Measurements from ENCODE around the gene POLK.

Gene POLK

GRCh38 chr5:75612226-75612569 lies 100.5 kb downstream of the POLK start:
- H3K27me3 ChIP-seq (ENCODE audit: control insufficient read depth, insufficient read depth, low read length), result no peaks in the 10 kb centered on the region
- no peak overlapping the region for H3K9ac ChIP-seq (ENCODE audit: low read depth, low read length)
- no peaks in the 10 kb centered on the region for H3K9me3 ChIP-seq (ENCODE audit: control insufficient read depth, insufficient read depth, low read length)
- peak overlapping the region; percentile 59 for H3K4me3 ChIP-seq (ENCODE audit: low read depth, low read length)
- H3K4me1 ChIP-seq (ENCODE audit: control insufficient read depth, insufficient read depth, low read length), result peaks cover 9% of the 10 kb centered on the region
- H3K36me3 ChIP-seq (ENCODE audit: control insufficient read depth, insufficient read depth, low read length), result no peaks in the 10 kb centered on the region

- Histone ChIP-seq H3K27me3 (ENCODE audit: control insufficient read depth, insufficient read depth, low read length) (no peaks in the 10 kb centered on the region), H3K36me3 (ENCODE audit: control insufficient read depth, insufficient read depth, low read length) (no peaks in the 10 kb centered on the region), H3K9ac (ENCODE audit: low read depth, low read length) (no peak overlapping the region), H3K4me3 (ENCODE audit: low read depth, low read length) (no peak overlapping the region), H3K9me3 (ENCODE audit: control insufficient read depth, insufficient read depth, low read length) (no peaks in the 10 kb centered on the region), H3K4me1 (ENCODE audit: control insufficient read depth, insufficient read depth, low read length) (peaks cover 9% of the 10 kb centered on the region)
Measured at GRCh38 chr5:75612901-75613300, 101.2 kb downstream of the POLK start.

- Histone ChIP-seq H3K9ac (ENCODE audit: low read depth, low read length) (no peak overlapping the region), H3K4me3 (ENCODE audit: low read depth, low read length) (no peak overlapping the region), H3K4me1 (ENCODE audit: control insufficient read depth, insufficient read depth, low read length) (peaks cover 9% of the 10 kb centered on the region), H3K36me3 (ENCODE audit: control insufficient read depth, insufficient read depth, low read length) (no peaks in the 10 kb centered on the region), H3K27me3 (ENCODE audit: control insufficient read depth, insufficient read depth, low read length) (no peaks in the 10 kb centered on the region), H3K9me3 (ENCODE audit: control insufficient read depth, insufficient read depth, low read length) (no peaks in the 10 kb centered on the region)
Measured at GRCh38 chr5:75614176-75614575, 102.5 kb downstream of the POLK start.

- Histone ChIP-seq H3K4me3 (ENCODE audit: low read depth, low read length) (no peak overlapping the region), H3K4me1 (ENCODE audit: control insufficient read depth, insufficient read depth, low read length) (peaks cover 3% of the 10 kb centered on the region), H3K9ac (ENCODE audit: low read depth, low read length) (no peak overlapping the region), H3K9me3 (ENCODE audit: control insufficient read depth, insufficient read depth, low read length) (no peaks in the 10 kb centered on the region), H3K27me3 (ENCODE audit: control insufficient read depth, insufficient read depth, low read length) (no peaks in the 10 kb centered on the region), H3K36me3 (ENCODE audit: control insufficient read depth, insufficient read depth, low read length) (no peaks in the 10 kb centered on the region)
Measured at GRCh38 chr5:75616371-75616881, 104.7 kb downstream of the POLK start.

GRCh38 chr5:75616971-75617621 lies 105.4 kb downstream of the POLK start:
- Histone ChIP-seq H3K9me3 (ENCODE audit: control insufficient read depth, insufficient read depth, low read length) (no peaks in the 10 kb centered on the region), H3K9ac (ENCODE audit: low read depth, low read length) (no peak overlapping the region), H3K36me3 (ENCODE audit: control insufficient read depth, insufficient read depth, low read length) (no peaks in the 10 kb centered on the region), H3K27me3 (ENCODE audit: control insufficient read depth, insufficient read depth, low read length) (no peaks in the 10 kb centered on the region), H3K4me3 (ENCODE audit: low read depth, low read length) (no peak overlapping the region), H3K4me1 (ENCODE audit: control insufficient read depth, insufficient read depth, low read length) (peaks cover 3% of the 10 kb centered on the region)

GRCh38 chr5:75617736-75618352 lies 106.2 kb downstream of the POLK start:
- Histone ChIP-seq H3K4me3 (ENCODE audit: low read depth, low read length) (no peak overlapping the region), H3K27me3 (ENCODE audit: control insufficient read depth, insufficient read depth, low read length) (no peaks in the 10 kb centered on the region), H3K4me1 (ENCODE audit: control insufficient read depth, insufficient read depth, low read length) (peaks cover 3% of the 10 kb centered on the region), H3K9me3 (ENCODE audit: control insufficient read depth, insufficient read depth, low read length) (no peaks in the 10 kb centered on the region), H3K9ac (ENCODE audit: low read depth, low read length) (no peak overlapping the region), H3K36me3 (ENCODE audit: control insufficient read depth, insufficient read depth, low read length) (no peaks in the 10 kb centered on the region)

GRCh38 chr5:75620184-75620959 lies 108.7 kb downstream of the POLK start:
- H3K27me3 ChIP-seq (ENCODE audit: control insufficient read depth, insufficient read depth, low read length), result no peaks in the 10 kb centered on the region
- no peak overlapping the region for H3K4me3 ChIP-seq (ENCODE audit: low read depth, low read length)
- H3K36me3 ChIP-seq (ENCODE audit: control insufficient read depth, insufficient read depth, low read length), result no peaks in the 10 kb centered on the region
- H3K9me3 ChIP-seq (ENCODE audit: control insufficient read depth, insufficient read depth, low read length), result no peaks in the 10 kb centered on the region
- H3K4me1 ChIP-seq (ENCODE audit: control insufficient read depth, insufficient read depth, low read length), result peaks cover 3% of the 10 kb centered on the region
- no peak overlapping the region for H3K9ac ChIP-seq (ENCODE audit: low read depth, low read length)

- H3K4me1 ChIP-seq (ENCODE audit: control insufficient read depth, insufficient read depth, low read length), result peaks cover 3% of the 10 kb centered on the region
- H3K9ac ChIP-seq (ENCODE audit: low read depth, low read length), result no peak overlapping the region
- no peaks in the 10 kb centered on the region for H3K36me3 ChIP-seq (ENCODE audit: control insufficient read depth, insufficient read depth, low read length)
- no peak overlapping the region for H3K4me3 ChIP-seq (ENCODE audit: low read depth, low read length)
- H3K9me3 ChIP-seq (ENCODE audit: control insufficient read depth, insufficient read depth, low read length), result no peaks in the 10 kb centered on the region
- H3K27me3 ChIP-seq (ENCODE audit: control insufficient read depth, insufficient read depth, low read length), result no peaks in the 10 kb centered on the region
Measured at GRCh38 chr5:75622564-75622963, 110.9 kb downstream of the POLK start.

- H3K27me3 ChIP-seq (ENCODE audit: control insufficient read depth, insufficient read depth, low read length), result no peaks in the 10 kb centered on the region
- peaks cover 3% of the 10 kb centered on the region for H3K4me1 ChIP-seq (ENCODE audit: control insufficient read depth, insufficient read depth, low read length)
- H3K9ac ChIP-seq (ENCODE audit: low read depth, low read length), result no peak overlapping the region
Measured at GRCh38 chr5:75623846-75624245, 112.2 kb downstream of the POLK start.

GRCh38 chr5:75626959-75627358 lies 115.3 kb downstream of the POLK start:
- no peaks in the 10 kb centered on the region for H3K36me3 ChIP-seq (ENCODE audit: control insufficient read depth, insufficient read depth, low read length)
- no peak overlapping the region for H3K4me3 ChIP-seq (ENCODE audit: low read depth, low read length)
- H3K27me3 ChIP-seq (ENCODE audit: control insufficient read depth, insufficient read depth, low read length), result no peaks in the 10 kb centered on the region
- no peaks in the 10 kb centered on the region for H3K9me3 ChIP-seq (ENCODE audit: control insufficient read depth, insufficient read depth, low read length)
- H3K4me1 ChIP-seq (ENCODE audit: control insufficient read depth, insufficient read depth, low read length), result no peaks in the 10 kb centered on the region
- H3K9ac ChIP-seq (ENCODE audit: low read depth, low read length), result no peak overlapping the region

More at GRCh38 chr5:75623846-75624245, 112.2 kb downstream of the POLK start:
- no peaks in the 10 kb centered on the region for H3K9me3 ChIP-seq (ENCODE audit: control insufficient read depth, insufficient read depth, low read length)
- no peaks in the 10 kb centered on the region for H3K36me3 ChIP-seq (ENCODE audit: control insufficient read depth, insufficient read depth, low read length)
- H3K4me3 ChIP-seq (ENCODE audit: low read depth, low read length), result no peak overlapping the region

GRCh38 chr5:75627801-75628200 lies 116.1 kb downstream of the POLK start:
- H3K4me1 ChIP-seq (ENCODE audit: control insufficient read depth, insufficient read depth, low read length), result no peaks in the 10 kb centered on the region
- no peaks in the 10 kb centered on the region for H3K9me3 ChIP-seq (ENCODE audit: control insufficient read depth, insufficient read depth, low read length)
- H3K27me3 ChIP-seq (ENCODE audit: control insufficient read depth, insufficient read depth, low read length), result no peaks in the 10 kb centered on the region
- no peaks in the 10 kb centered on the region for H3K36me3 ChIP-seq (ENCODE audit: control insufficient read depth, insufficient read depth, low read length)
- no peak overlapping the region for H3K9ac ChIP-seq (ENCODE audit: low read depth, low read length)
- no peak overlapping the region for H3K4me3 ChIP-seq (ENCODE audit: low read depth, low read length)

- no peak overlapping the region for H3K4me3 ChIP-seq (ENCODE audit: low read depth, low read length)
- no peaks in the 10 kb centered on the region for H3K27me3 ChIP-seq (ENCODE audit: control insufficient read depth, insufficient read depth, low read length)
- no peaks in the 10 kb centered on the region for H3K4me1 ChIP-seq (ENCODE audit: control insufficient read depth, insufficient read depth, low read length)
- no peak overlapping the region for H3K9ac ChIP-seq (ENCODE audit: low read depth, low read length)
- H3K36me3 ChIP-seq (ENCODE audit: control insufficient read depth, insufficient read depth, low read length), result no peaks in the 10 kb centered on the region
- no peaks in the 10 kb centered on the region for H3K9me3 ChIP-seq (ENCODE audit: control insufficient read depth, insufficient read depth, low read length)
Measured at GRCh38 chr5:75630875-75631274, 119.2 kb downstream of the POLK start.

Data from iPS-15b (cell line).